CD4-positive, alpha-beta T cell treated with Interleukin-4 for 4 hours (primary cell): Measurements from ENCODE around the gene TRAPPC10.

Experiments used
- DNase-seq: peaks from one replicate; pipeline ENCODE4 v3.0.0-alpha.2; 2020

Gene TRAPPC10

GRCh38 chr21:44006017-44006619, 6.0 kb upstream of the TRAPPC10 start:
- no peak for DNase-seq

- DNase-seq = no peak
These were observed 5.5 kb upstream of the TRAPPC10 start for GRCh38 chr21:44006656-44007055.

GRCh38 chr21:44010429-44010828, 1.7 kb upstream of the TRAPPC10 start:
- DNase-seq = no peak

GRCh38 chr21:44011123-44011522, 986 bp upstream of the TRAPPC10 start:
- no peak for DNase-seq

GRCh38 chr21:44012474-44013379, 618 bp downstream of the TRAPPC10 start:
- peak; percentile 79 for DNase-seq

GRCh38 chr21:44013380-44014088, 1.4 kb downstream of the TRAPPC10 start:
- peak; percentile 48 for DNase-seq

GRCh38 chr21:44017601-44018000, 5.5 kb downstream of the TRAPPC10 start:
- no peak for DNase-seq

GRCh38 chr21:44018127-44018526, 6.0 kb downstream of the TRAPPC10 start:
- no peak for DNase-seq

DNA sequence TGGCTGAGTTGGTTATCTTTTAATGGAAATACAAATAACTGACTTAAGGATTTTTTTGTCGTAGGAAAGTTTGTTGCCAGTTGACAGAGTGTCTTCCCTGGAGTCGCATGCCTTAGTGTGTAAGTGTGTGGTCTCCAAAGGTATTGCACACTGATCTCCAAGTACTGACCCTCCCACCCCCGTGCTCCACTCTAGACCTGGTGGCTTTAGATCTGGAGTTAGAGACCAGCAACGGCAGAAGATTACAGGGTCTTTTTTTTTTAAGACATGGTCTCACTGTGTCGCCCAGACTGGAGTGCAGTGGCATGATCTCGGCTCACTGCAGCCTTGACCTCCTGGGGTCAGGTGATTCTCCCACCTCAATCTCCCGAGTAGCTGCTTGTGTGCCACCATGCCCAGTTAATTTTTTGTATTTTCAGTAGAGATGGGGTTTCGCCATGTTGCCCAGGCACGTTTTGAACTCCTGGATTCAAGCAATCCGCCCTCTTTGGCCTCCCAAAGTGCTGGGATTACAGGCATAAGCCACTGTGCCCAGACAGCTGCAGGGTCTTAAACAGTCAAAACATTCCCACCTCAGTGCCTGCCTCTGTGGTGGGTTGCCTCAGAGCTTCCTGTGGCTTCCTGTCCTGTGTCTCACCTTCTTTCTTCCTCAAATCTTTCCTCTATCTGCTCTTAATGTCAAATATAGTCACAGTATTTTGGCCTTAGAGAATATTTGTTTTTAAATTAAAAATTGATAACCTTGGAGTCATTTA, 6.9 kb downstream of the TRAPPC10 start:
- no peak for DNase-seq

GRCh38 chr21:44019568-44019958, 7.5 kb downstream of the TRAPPC10 start:
- DNase-seq = no peak

DNA sequence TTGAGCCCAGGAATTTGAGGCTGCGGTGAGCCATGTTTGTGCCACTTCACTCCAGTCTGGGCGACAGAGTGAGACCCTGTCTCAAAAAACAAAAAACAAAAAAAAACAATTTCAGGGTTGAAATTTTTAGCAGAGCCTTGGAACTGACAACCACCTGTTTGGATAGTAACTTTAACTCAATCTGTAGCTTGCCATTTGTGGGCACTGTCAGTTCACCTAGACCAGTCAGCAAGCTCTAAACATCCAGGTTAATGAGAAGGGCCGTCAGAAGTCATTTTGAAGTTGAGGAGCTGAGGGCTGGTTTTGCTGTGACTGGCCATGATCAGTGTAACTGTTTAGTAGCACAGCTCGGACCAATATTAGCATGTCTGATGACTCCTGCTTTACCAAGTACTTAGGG, 8.4 kb downstream of the TRAPPC10 start:
- DNase-seq = no peak

GRCh38 chr21:44021064-44021463, 9.0 kb downstream of the TRAPPC10 start:
- no peak for DNase-seq

DNA sequence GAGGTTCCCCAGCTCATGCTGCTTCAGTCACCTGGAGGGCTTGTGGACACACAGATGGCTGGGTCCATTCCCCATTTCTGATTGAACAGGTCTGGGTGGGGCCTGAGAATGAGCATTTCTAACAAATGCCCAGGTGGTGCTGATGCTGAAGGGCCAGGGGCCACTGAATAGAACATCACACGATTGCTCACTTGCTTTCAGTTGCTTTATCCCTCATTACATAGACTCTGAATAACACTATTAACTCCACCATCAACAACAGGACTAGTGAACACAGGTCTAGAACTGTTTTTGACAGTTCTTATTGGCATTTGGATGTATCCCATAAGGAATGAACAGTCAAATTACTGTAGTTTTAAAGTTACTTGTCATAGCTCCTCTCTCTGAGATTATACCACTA, 12.1 kb downstream of the TRAPPC10 start:
- no peak for DNase-seq

DNA sequence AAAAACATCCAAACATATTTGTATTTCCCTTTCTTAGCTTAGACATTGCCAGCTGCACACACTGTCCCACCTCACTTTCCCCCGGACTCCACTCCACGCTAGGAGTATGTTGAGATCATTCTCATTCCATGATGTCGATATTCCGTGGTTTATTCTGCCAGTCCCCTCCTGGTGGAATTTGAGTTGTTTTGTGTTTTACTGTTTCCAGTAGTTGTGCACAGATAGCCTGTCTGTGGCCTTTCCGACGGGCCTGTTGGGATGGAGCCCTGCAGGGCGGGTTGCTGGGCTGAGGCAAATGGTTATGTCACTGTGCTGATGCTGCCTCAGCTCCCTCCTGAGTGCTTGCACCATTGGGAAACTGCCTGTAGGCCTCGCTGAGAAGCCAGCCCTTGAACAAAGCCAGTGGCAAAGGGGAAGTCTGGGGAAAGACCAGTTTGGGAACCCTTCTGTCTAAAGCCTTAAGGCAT, 12.8 kb downstream of the TRAPPC10 start:
- no peak for DNase-seq

GRCh38 chr21:44027607-44028286, 15.6 kb downstream of the TRAPPC10 start:
- DNase-seq = no peak

DNA sequence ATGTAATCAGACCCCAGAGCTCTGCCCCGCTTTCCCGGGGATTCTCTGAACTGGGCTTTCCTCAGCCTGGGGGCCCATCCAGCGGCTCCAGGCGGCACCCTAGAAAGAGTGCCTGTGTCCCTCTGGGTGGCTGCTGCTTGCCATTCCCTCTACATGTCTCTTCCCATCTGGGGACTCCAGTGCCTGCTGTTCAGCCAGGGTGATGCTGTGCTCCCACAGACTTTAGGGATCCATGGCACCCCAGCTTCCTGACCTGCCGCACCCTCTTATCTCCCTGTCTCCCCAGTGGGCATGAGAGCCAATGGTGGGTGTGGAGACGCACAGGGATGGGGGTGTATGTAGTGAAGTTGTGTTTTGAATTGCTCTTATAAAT, 16.2 kb downstream of the TRAPPC10 start:
- DNase-seq = no peak

DNA sequence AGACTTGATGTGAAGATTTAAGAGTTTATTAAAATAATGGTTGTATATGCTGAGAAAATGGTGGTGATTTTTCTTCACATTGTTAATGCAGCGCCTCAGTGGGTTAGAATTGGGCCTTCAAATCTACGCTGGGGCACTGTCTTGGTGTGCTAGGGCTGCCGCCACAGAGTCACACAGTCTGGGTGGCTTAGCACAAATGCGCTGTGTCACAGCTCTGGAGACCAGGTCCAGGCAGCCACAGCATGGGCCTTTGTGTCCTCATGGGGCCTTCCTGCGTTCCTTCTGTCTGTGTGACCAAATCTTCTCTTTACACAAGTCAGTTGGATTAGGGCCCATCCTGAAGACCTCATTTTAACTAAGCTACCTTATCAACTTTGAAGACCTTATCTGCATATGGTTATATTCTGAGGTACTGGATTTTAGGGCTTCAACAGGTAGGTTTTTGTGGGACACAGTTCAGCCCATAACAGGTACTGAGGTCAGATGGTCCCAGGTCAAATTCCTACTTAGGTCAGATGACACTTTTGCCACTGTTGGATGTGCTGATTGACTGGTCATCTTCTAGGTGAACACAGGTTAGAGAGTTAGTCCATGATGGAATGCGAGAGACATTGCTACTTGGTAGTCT, 17.5 kb downstream of the TRAPPC10 start:
- DNase-seq = no peak

DNA sequence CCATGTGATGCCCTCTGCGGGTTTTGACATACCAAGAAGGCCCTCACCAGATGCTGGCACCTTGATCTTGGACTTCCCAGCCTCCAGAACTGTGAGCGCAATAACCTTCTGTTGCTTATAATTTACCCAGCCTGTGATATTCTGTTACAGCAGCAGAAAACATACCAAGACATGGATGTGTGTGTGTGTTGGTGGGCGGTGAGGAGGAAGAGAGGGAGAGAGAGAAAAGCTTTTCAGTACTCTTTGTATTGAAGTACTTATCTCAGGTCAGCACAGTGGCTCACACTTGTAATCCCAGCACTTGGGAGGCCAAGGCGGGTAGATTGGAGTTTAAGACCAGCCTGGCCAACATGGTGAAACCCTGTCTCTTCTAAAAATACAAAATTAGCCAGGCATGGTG, 23.1 kb downstream of the TRAPPC10 start:
- no peak for DNase-seq

DNA sequence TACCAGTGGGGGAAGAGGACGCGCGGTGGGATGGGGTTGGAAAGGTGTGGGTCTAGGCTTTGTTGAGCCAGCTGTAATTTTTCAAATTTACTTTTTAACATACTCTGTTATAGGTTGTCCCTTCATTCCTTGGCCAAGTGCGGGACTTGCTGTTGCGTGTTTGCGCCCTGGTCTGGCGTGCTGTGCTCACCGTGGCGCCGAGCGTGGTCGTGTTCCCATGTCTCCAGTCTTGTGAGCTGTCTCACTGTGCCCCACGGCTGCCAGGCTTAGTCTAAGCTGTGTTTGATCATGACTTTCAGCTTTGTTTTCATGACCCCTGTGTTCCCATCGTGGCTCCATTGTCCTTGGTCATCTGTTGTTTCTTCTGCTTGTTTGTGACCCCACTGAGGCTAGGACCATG, 26.0 kb downstream of the TRAPPC10 start:
- DNase-seq = no peak

DNA sequence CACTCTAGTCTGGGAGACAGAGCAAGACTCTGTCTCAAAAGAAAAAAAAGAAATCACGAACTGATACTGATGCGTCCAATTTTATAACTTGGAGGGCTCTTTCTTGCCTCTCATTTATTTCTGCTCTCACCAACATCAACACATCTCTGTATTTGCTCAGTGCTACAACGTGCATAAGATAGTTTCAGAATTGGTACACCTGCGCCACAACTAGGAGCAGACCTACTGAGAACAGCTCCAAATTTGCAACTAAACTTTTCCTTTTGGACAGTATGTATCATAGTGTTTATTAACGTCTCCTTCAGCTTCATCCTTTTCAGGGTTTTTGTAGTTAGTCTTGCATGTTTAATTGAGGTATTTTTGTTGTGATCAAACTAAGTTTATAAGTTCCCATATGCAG, 27.7 kb downstream of the TRAPPC10 start:
- no peak for DNase-seq

DNA sequence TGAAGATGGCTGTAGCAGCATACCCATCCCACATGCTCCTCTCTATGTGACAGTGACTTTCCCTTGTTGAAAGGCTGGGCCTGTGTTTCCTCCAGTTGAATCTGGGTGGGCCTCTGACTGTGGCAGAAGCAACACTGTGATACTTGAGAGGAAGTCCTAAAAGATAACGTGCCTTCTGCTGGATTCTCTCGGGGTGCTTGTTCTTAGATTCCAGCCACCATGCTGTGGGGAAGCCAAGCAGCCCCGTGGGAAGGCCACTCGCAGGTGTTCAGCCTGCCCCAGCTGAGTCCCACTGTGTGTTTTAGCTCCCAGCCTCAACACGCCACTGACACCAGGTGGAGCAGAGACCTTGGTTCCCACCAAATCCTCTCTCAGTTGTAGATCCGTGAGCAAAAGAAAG, 31.5 kb downstream of the TRAPPC10 start:
- no peak for DNase-seq

DNA sequence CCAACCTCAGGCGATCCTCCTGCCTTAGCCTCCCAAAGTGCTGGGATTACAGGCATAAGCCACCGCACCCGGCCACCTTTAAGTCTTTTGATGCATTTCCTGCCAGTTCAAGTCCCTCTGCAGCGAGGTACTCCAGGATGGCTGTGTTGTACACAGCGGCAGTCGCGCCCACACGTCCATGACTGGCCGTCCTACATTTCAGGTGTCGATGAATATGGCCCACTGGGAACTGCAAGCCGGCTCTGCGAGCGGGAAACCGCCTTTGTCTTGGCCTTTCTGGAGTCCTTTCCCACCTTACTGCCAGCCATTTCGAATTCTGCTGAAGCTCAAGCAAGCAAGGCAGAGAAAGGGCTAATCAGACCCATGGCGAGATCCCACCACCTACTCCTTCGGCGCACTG, 34.6 kb downstream of the TRAPPC10 start:
- no peak for DNase-seq
